Inflammatory macrophage treated with lipopolysaccharide for 4 hours (primary cell): ENCODE results near the gene ABHD16B.

Source experiments
- DNase-seq: peaks from one replicate; pipeline ENCODE4 v3.0.0-alpha.2; 2020

The ABHD16B gene

GRCh38 chr20:63861365-63861934 lies at the start of gene ABHD16B:
Gene ABHD16B, plus strand, starts transcription at chr20:63861498. Its CDS starts 43 bp downstream, at chr20:63861541.
- no peak for DNase-seq

GRCh38 chr20:63814891-63815614 lies 46.2 kb upstream of the ABHD16B start:
- no peak for DNase-seq

- no peak for DNase-seq
Observed at GRCh38 chr20:63815615-63816253, 45.6 kb upstream of the ABHD16B start.

GRCh38 chr20:63819224-63819921 lies 41.9 kb upstream of the ABHD16B start:
- no peak for DNase-seq

GRCh38 chr20:63821811-63822210 lies 39.5 kb upstream of the ABHD16B start:
- peak; percentile 51 for DNase-seq

- peak; percentile 90 for DNase-seq
Observed at GRCh38 chr20:63822276-63822696, 39.0 kb upstream of the ABHD16B start.

- no peak for DNase-seq
Observed at GRCh38 chr20:63823691-63824311, 37.5 kb upstream of the ABHD16B start.

GRCh38 chr20:63825331-63826118 lies 35.8 kb upstream of the ABHD16B start:
- DNase-seq = no peak

GRCh38 chr20:63826753-63827152 lies 34.5 kb upstream of the ABHD16B start:
- DNase-seq = no peak

GRCh38 chr20:63828124-63828523 lies 33.2 kb upstream of the ABHD16B start:
- DNase-seq = no peak

GRCh38 chr20:63828545-63828944 lies 32.8 kb upstream of the ABHD16B start:
- DNase-seq = no peak

- DNase-seq = no peak
Observed at GRCh38 chr20:63828951-63829350, 32.3 kb upstream of the ABHD16B start.

- no peak for DNase-seq
Observed at GRCh38 chr20:63829603-63829944, 31.7 kb upstream of the ABHD16B start.

- DNase-seq = no peak
Observed at GRCh38 chr20:63829945-63830835, 31.1 kb upstream of the ABHD16B start.

- peak; percentile 62 for DNase-seq
Observed at GRCh38 chr20:63830841-63831588, 30.3 kb upstream of the ABHD16B start, which contains the start of gene ZBTB46. Gene ZBTB46, minus strand, starts transcription at chr20:63831264. Its CDS starts 40,507 bp downstream, at chr20:63790757.

- no peak for DNase-seq
Observed at GRCh38 chr20:63831646-63831992, 29.7 kb upstream of the ABHD16B start.

GRCh38 chr20:63831993-63832686 lies 29.2 kb upstream of the ABHD16B start:
- peak; percentile 30 for DNase-seq

GRCh38 chr20:63833776-63834490 lies 27.4 kb upstream of the ABHD16B start:
- DNase-seq = no peak

- no peak for DNase-seq
Observed at GRCh38 chr20:63834491-63834880, 26.8 kb upstream of the ABHD16B start.
